ENCODE data around the gene B3GALT6. TPM values are rescaled to one million over a fixed set of nuclear protein-coding genes. Genes with fewer than 3 reads are reported as not detected.

Gene B3GALT6
- total RNA-seq, 1 experiment from 2014 or later = 74.0 TPM

DNA sequence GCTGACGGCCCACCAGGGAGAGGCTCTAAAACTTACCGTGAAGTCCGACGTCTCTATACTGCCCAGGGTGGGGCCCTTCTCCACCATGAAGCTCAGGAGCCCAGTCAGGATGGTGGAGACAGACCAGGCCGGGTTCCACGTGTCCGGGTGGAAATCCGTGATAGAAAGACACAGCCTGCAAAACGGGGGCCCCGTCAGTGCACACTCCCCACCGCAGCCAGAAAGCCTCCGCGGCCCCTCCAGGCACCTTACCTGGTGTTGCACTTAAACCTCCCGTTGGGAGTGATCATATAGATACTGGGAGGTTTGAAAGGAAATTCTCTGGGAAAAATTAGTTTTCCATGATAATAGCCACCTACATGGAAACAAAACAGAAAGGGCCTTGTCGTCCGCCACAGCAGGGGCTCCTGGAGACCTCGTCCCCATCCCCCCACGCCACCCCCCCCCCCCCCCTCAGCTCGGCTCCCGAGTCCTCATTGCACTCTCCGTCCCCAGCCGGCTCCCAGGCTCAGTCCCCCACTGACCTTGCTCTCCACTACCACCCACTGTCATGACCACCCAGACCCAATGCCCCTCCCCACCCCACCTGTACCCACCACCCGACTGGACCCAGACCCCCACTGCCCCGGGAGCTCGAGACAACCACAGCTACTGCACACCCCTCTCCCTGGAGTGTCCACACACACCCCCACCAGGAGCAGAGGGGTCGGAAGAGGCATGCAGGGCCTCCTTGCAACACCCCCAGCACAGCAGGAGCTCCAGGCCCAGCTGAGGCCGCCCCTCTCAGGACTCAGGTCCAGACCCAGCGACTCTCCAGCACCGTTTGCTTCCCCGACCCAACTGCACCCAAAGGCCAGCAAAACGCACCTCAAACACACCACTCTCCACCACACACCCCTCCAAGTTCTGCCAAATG, 25.2 kb downstream of the B3GALT6 start:
- H3K27ac ChIP-seq (ENCODE audit: low read length) = no peak overlapping the region
- ChIA-PET CTCF (no interaction called here), POLR2A (ENCODE audit: unreplicated experiment) (no interaction called here)
- H3K9me3 ChIP-seq (ENCODE audit: low read length) = no peaks in the 10 kb centered on the region
- intact Hi-C loops (cut with micrococcal nuclease) = no loop called here
- no peaks in the 10 kb centered on the region for H3K9me2 ChIP-seq (replicated peaks; ENCODE audit: low read length)
- no peaks in the 10 kb centered on the region for H3F3A ChIP-seq (ENCODE audit: low read length, unreplicated experiment)
- peaks cover 40% of the 10 kb centered on the region for H3K79me2 ChIP-seq (ENCODE audit: low read length)
- no peak for TF ChIP-seq EZH2phosphoT487 (IDR thresholded peaks at IDR 0.05; ENCODE audit: borderline replicate concordance, low read length)
- no peak for TF ChIP-seq EZH2 (IDR thresholded peaks at IDR 0.05; ENCODE audit: low read length, unreplicated experiment)
- TF ChIP-seq, protein P1, sequence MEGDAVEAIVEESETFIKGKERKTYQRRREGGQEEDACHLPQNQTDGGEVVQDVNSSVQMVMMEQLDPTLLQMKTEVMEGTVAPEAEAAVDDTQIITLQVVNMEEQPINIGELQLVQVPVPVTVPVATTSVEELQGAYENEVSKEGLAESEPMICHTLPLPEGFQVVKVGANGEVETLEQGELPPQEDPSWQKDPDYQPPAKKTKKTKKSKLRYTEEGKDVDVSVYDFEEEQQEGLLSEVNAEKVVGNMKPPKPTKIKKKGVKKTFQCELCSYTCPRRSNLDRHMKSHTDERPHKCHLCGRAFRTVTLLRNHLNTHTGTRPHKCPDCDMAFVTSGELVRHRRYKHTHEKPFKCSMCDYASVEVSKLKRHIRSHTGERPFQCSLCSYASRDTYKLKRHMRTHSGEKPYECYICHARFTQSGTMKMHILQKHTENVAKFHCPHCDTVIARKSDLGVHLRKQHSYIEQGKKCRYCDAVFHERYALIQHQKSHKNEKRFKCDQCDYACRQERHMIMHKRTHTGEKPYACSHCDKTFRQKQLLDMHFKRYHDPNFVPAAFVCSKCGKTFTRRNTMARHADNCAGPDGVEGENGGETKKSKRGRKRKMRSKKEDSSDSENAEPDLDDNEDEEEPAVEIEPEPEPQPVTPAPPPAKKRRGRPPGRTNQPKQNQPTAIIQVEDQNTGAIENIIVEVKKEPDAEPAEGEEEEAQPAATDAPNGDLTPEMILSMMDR (conservative IDR thresholded peaks at IDR 0.05; ENCODE audit: low read depth, low read length) = no peak
- ATAC-seq = no peak
- no peaks in the 10 kb centered on the region for H3K27me3 ChIP-seq (ENCODE audit: low read length)
- no peak overlapping the region for H3K4me3 ChIP-seq (ENCODE audit: low read length)
- H2AFZ ChIP-seq (ENCODE audit: low read length) = no peak overlapping the region
- no peaks in the 10 kb centered on the region for H4K20me1 ChIP-seq (ENCODE audit: low read length)
- peaks cover 12% of the 10 kb centered on the region for H3K4me1 ChIP-seq (ENCODE audit: insufficient read depth, low read length)
- BruUV-seq (replicated peaks) = no TSS peak
- no peak for DNase-seq
- no peak overlapping the region for H3K4me2 ChIP-seq (ENCODE audit: low read length)
- peaks cover 69% of the 10 kb centered on the region for H3K36me3 ChIP-seq (ENCODE audit: low read depth, low read length)
- no peak overlapping the region for H3K9ac ChIP-seq (ENCODE audit: low read length)

DNA sequence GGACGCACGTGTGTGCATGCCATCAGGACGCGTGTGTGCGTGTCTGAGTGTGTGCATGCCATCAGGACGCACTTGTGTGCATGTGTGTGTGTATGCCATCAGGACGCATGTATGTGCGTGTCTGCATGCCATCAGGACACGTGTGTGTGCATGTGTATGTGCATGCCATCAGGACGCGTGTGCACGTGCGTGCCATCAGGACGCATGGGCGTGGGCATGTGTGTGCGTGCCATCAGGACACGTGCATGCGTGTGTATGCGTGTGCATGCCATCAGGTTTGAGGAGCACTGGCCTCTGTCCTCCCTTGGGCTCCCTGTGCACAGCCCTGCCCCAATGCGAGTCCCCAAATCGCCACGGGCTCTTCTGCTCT, 27.1 kb downstream of the B3GALT6 start:
- Histone ChIP-seq H3K9me2 (replicated peaks; ENCODE audit: low read length) (no peaks in the 10 kb centered on the region), H3K4me1 (ENCODE audit: insufficient read depth, low read length) (peaks cover 14% of the 10 kb centered on the region), H3K79me2 (ENCODE audit: low read length) (peaks cover 59% of the 10 kb centered on the region), H4K20me1 (ENCODE audit: low read length) (no peaks in the 10 kb centered on the region), H3F3A (ENCODE audit: low read length, unreplicated experiment) (no peaks in the 10 kb centered on the region), H3K36me3 (ENCODE audit: low read depth, low read length) (peaks cover 73% of the 10 kb centered on the region), H3K27me3 (ENCODE audit: low read length) (no peaks in the 10 kb centered on the region), H3K27ac (ENCODE audit: low read length) (peak overlapping the region; percentile 10; the same call in 1 of the 2 replicates), H3K9me3 (ENCODE audit: low read length) (no peaks in the 10 kb centered on the region), H3K9ac (ENCODE audit: low read length) (no peak overlapping the region), H3K4me2 (ENCODE audit: low read length) (no peak overlapping the region), H3K4me3 (ENCODE audit: low read length) (no peak overlapping the region), H2AFZ (ENCODE audit: low read length) (no peak overlapping the region)
- CTCF ChIA-PET = interaction anchor here (1.1 kb wide), 1 partner anchor 33 kb away, joined by 5 read pairs; no protein-coding TSS in a partner anchor
- TF ChIP-seq EZH2phosphoT487 (IDR thresholded peaks at IDR 0.05; ENCODE audit: borderline replicate concordance, low read length) (no peak), EZH2 (IDR thresholded peaks at IDR 0.05; ENCODE audit: low read length, unreplicated experiment) (no peak)
- TF ChIP-seq, protein P1 (conservative IDR thresholded peaks at IDR 0.05; ENCODE audit: low read depth, low read length) = no peak
- DNase-seq = no peak
- ATAC-seq = no peak
- POLR2A ChIA-PET (ENCODE audit: unreplicated experiment) = interaction anchor here (0.6 kb wide), 1 partner anchor 140 kb away, joined by 3 read pairs; no protein-coding TSS in a partner anchor
- no TSS peak for BruUV-seq (replicated peaks)
- intact Hi-C loops (cut with micrococcal nuclease) = no loop called here

DNA sequence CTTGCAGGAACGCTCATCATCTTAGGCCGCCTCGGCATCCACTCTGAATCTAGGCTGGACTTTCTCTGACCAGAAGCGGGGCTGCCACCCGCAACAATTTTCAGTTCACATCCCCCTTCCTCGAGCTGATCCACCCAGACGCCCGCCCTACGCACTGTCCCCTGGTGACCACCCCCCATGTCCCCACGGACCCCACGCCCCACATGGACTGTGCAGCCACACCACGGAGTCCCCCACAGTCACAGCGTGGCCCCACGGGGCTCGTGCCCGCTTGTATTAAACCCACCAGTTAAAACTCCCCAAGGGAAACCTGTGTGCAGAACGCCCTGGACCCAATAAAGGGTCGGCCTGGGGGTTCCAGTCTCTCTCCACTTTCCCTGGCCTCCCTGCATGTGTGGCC, 27.5 kb downstream of the B3GALT6 start:
- peaks cover 19% of the 10 kb centered on the region for H3K4me1 ChIP-seq (ENCODE audit: insufficient read depth, low read length)
- H3K79me2 ChIP-seq (ENCODE audit: low read length) = peaks cover 62% of the 10 kb centered on the region
- no peaks in the 10 kb centered on the region for H3K9me2 ChIP-seq (replicated peaks; ENCODE audit: low read length)
- no peak overlapping the region for H2AFZ ChIP-seq (ENCODE audit: low read length)
- CTCF ChIA-PET = no interaction called here
- intact Hi-C loops (cut with micrococcal nuclease) = no loop called here
- no peak overlapping the region for H3K4me2 ChIP-seq (ENCODE audit: low read length)
- POLR2A ChIA-PET (ENCODE audit: unreplicated experiment) = no interaction called here
- H4K20me1 ChIP-seq (ENCODE audit: low read length) = no peaks in the 10 kb centered on the region
- no peaks in the 10 kb centered on the region for H3K9me3 ChIP-seq (ENCODE audit: low read length)
- H3K27ac ChIP-seq (ENCODE audit: low read length) = no peak overlapping the region
- TF ChIP-seq EZH2phosphoT487 (IDR thresholded peaks at IDR 0.05; ENCODE audit: borderline replicate concordance, low read length) = no peak
- TF ChIP-seq, protein P1 (conservative IDR thresholded peaks at IDR 0.05; ENCODE audit: low read depth, low read length) = no peak
- TF ChIP-seq EZH2 (IDR thresholded peaks at IDR 0.05; ENCODE audit: low read length, unreplicated experiment) = no peak
- H3K27me3 ChIP-seq (ENCODE audit: low read length) = no peaks in the 10 kb centered on the region
- ATAC-seq (no peak), DNase-seq (no peak)
- no peaks in the 10 kb centered on the region for H3F3A ChIP-seq (ENCODE audit: low read length, unreplicated experiment)
- H3K4me3 ChIP-seq (ENCODE audit: low read length) = no peak overlapping the region
- peaks cover 71% of the 10 kb centered on the region for H3K36me3 ChIP-seq (ENCODE audit: low read depth, low read length)
- no TSS peak for BruUV-seq (replicated peaks)
- no peak overlapping the region for H3K9ac ChIP-seq (ENCODE audit: low read length)

Data from PC-3 (cell line).